Spleen (tissue), 7 donors: ENCODE results near the gene SNRNP48.

Experiments
- POLR2A ChIP-seq, 3 donors: fragments of 450-650 bp; IDR thresholded peaks; one replicate each; pipeline ENCODE4 v1.5.1; 2017; ENCODE audit warnings: antibody characterized with exemption in 3 of 3, mild to moderate bottlenecking in 1 of 3
- POLR2AphosphoS5 ChIP-seq, 3 donors: sonication (generic); formaldehyde crosslinking; IDR thresholded peaks; one replicate each; pipeline ENCODE4 v1.5.1; 2017; ENCODE audit warnings: antibody characterized with exemption in 3 of 3
- TF ChIP-seq, protein P1 (sequence below), 11 experiments: fragments of 200-600 bp in 7 of 11; fragments of 450-650 bp in 4 of 11; sonication (generic) in 4 of 11; IDR thresholded peaks in 8 of 11; conservative IDR thresholded peaks in 3 of 11; 1 replicate in 7 of 11; 2 replicates in 4 of 11; pipeline versions ENCODE4 v1.4.0 to v1.8.0; 2016 to 2021; ENCODE audit warnings: antibody characterized with exemption in 11 of 11, inconsistent platforms in 4 of 11, mild to moderate bottlenecking in 1 of 11
- donor health status: DM: no; HTN: no; CAD: no; lungs with moderate emphysema.
- donor health status: DM: no; HTN: no; CAD: no.
- donor health status: DM: no; HTN: no; CAD: no.

DNA sequence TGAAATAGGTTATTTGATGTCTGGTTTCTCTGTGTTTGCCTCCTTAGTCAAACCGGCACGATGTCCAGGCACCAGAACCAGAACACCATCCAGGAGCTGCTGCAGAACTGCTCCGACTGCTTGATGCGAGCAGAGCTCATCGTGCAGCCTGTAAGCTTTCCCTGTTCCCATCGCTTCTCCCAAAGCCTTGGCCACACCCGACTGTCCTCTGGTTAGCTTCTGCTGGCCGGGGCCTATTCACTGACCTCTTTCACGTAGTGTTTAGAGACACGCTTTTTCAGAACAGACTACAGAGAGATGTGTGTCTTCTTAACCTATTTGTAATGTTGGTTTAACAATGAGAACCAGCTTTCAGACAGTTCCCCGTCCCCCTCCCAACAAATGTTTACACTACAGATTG lies 34.3 kb upstream of the SNRNP48 start:
- TF ChIP-seq, protein P1, sequence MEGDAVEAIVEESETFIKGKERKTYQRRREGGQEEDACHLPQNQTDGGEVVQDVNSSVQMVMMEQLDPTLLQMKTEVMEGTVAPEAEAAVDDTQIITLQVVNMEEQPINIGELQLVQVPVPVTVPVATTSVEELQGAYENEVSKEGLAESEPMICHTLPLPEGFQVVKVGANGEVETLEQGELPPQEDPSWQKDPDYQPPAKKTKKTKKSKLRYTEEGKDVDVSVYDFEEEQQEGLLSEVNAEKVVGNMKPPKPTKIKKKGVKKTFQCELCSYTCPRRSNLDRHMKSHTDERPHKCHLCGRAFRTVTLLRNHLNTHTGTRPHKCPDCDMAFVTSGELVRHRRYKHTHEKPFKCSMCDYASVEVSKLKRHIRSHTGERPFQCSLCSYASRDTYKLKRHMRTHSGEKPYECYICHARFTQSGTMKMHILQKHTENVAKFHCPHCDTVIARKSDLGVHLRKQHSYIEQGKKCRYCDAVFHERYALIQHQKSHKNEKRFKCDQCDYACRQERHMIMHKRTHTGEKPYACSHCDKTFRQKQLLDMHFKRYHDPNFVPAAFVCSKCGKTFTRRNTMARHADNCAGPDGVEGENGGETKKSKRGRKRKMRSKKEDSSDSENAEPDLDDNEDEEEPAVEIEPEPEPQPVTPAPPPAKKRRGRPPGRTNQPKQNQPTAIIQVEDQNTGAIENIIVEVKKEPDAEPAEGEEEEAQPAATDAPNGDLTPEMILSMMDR (IDR thresholded peaks at IDR 0.05 in 8 of 11, conservative IDR thresholded peaks at IDR 0.05 in 3 of 11) = no peak
- TF ChIP-seq POLR2A (IDR thresholded peaks at IDR 0.05) (no peak), POLR2AphosphoS5 (IDR thresholded peaks at IDR 0.05) (no peak)
